Ascending aorta (tissue), 2 donors: Measurements from ENCODE around the gene FGF21. TPM values are rescaled to one million over a fixed set of nuclear protein-coding genes. Genes with fewer than 3 reads are reported as not detected.
"Not testable (repeated sequence)": the region's sequence is repeated elsewhere in the genome, so short reads cannot be mapped to it uniquely, and the experiment has no call there.

Experiments
- DNase-seq, 2 donors: peaks; one replicate each; pipeline ENCODE4 v3.0.0-alpha.2; 2019; ENCODE audit warnings: low spot score in 2 of 2
- H3K27ac ChIP-seq, 2 donors: fragments of 200-600 bp; sonication (generic); one replicate each; pipeline ENCODE4 v1.5.1; 2016 to 2017; ENCODE audit warnings: mild to moderate bottlenecking in 1 of 2
- H3K27me3 ChIP-seq: fragments of 200-600 bp; sonication (generic); one replicate; pipeline ENCODE4 v1.5.1; 2017
- H3K36me3 ChIP-seq, 2 donors: fragments of 200-600 bp; sonication (generic); one replicate each; pipeline ENCODE4 v1.5.1; 2016
- H3K4me1 ChIP-seq, 2 donors: fragments of 200-600 bp; sonication (generic); one replicate each; pipeline ENCODE4 v1.5.1; 2016 to 2017; ENCODE audit warnings: mild to moderate bottlenecking in 1 of 2
- H3K4me3 ChIP-seq, 2 donors: fragments of 200-600 bp; sonication (generic); one replicate each; pipeline ENCODE4 v1.5.1; 2016 to 2017; ENCODE audit warnings: mild to moderate bottlenecking in 1 of 2
- H3K9me3 ChIP-seq, 2 donors: fragments of 200-600 bp; sonication (generic); one replicate each; pipeline ENCODE4 v1.5.1; 2016
- CTCF ChIP-seq, 3 experiments: fragments of 200-600 bp in 2 of 3; fragments of 450-650 bp in 1 of 3; sonication (generic) in 2 of 3; IDR thresholded peaks; one replicate each; pipeline ENCODE4 v1.5.1; 2016 to 2019; ENCODE audit warnings: antibody characterized with exemption in 3 of 3, mild to moderate bottlenecking in 1 of 3, moderate library complexity in 1 of 3
- intact Hi-C: fragments of 100-400 bp; cut with DNase I; formaldehyde crosslinking; loops from one replicate; pipeline ENCODE4 v1.15.1; 2023
- total RNA-seq: library from RNA; depleted of rRNA; stranded (reverse); fragments of >200 nt; gene quantifications from one replicate; pipeline ENCODE4 v1.1.0, GENCODE V29; 2016

FGF21 gene
- total RNA-seq, 1 donor from 2014 or later, result not detected

- TF ChIP-seq CTCF (IDR thresholded peaks at IDR 0.05), result no peak
- DNase-seq, result no peak
- Histone ChIP-seq H3K27ac (no peak overlapping the region), H3K36me3 (no peaks in the 10 kb centered on the region), H3K4me1 (peaks cover 0 to 2% of the 10 kb centered on the region in 2 donors), H3K4me3 (no peak overlapping the region), H3K9me3 (no peaks in the 10 kb centered on the region), H3K27me3 (no peaks in the 10 kb centered on the region)
- intact Hi-C loops, result no loop called here
These were observed 2.4 kb downstream of the FGF21 start for GRCh38 chr19:48757741-48758144.

- no peak for DNase-seq
- H3K4me3 ChIP-seq, result no peak overlapping the region
- no peaks in the 10 kb centered on the region for H3K4me1 ChIP-seq
- no peaks in the 10 kb centered on the region for H3K9me3 ChIP-seq
- TF ChIP-seq CTCF (IDR thresholded peaks at IDR 0.05), result no peak
- intact Hi-C loops, result no loop called here
- H3K27ac ChIP-seq, result no peak overlapping the region
- no peaks in the 10 kb centered on the region for H3K27me3 ChIP-seq
- H3K36me3 ChIP-seq, result no peaks in the 10 kb centered on the region
These were observed 5.3 kb downstream of the FGF21 start for GRCh38 chr19:48760504-48761205.

- intact Hi-C loops, H3K36me3 ChIP-seq, H3K27ac ChIP-seq, H3K4me3 ChIP-seq, DNase-seq, H3K9me3 ChIP-seq, H3K4me1 ChIP-seq, H3K27me3 ChIP-seq: not testable (repeated sequence)
These were observed 10.5 kb downstream of the FGF21 start for GRCh38 chr19:48765816-48766215.

- H3K9me3 ChIP-seq, intact Hi-C loops, DNase-seq, H3K27me3 ChIP-seq, H3K27ac ChIP-seq, H3K4me1 ChIP-seq, H3K36me3 ChIP-seq, H3K4me3 ChIP-seq: not testable (repeated sequence)
These were observed 12.9 kb downstream of the FGF21 start for GRCh38 chr19:48768171-48768753.

GRCh38 chr19:48768994-48769713 lies 13.8 kb downstream of the FGF21 start:
- Histone ChIP-seq H3K27me3 (no peaks in the 10 kb centered on the region), H3K27ac (no peak overlapping the region), H3K4me1 (no peaks in the 10 kb centered on the region), H3K36me3 (no peaks in the 10 kb centered on the region), H3K4me3 (no peak overlapping the region), H3K9me3 (no peaks in the 10 kb centered on the region)
- no peak for DNase-seq
- TF ChIP-seq CTCF (IDR thresholded peaks at IDR 0.05), result no peak
- intact Hi-C loops, result no loop called here

GRCh38 chr19:48770266-48770665 lies 14.9 kb downstream of the FGF21 start:
- Histone ChIP-seq H3K4me3 (no peak overlapping the region), H3K27ac (no peak overlapping the region)
- intact Hi-C loops, result no loop called here

More at GRCh38 chr19:48770266-48770665, 14.9 kb downstream of the FGF21 start:
- Histone ChIP-seq H3K27me3 (no peaks in the 10 kb centered on the region), H3K9me3 (no peaks in the 10 kb centered on the region), H3K4me1 (no peaks in the 10 kb centered on the region), H3K36me3 (no peaks in the 10 kb centered on the region)
- no peak for DNase-seq
- TF ChIP-seq CTCF (IDR thresholded peaks at IDR 0.05), result no peak
